Neural progenitor cell (in vitro differentiated cells): Measurements from ENCODE around the gene ADARB2.

Experiments
- EZH2 ChIP-seq: fragments of 200-600 bp; sonication (generic); IDR thresholded peaks from 2 replicates; pipeline ENCODE4 v1.6.1; 2017; ENCODE audit warnings: antibody characterized with exemption, mild to moderate bottlenecking, moderate library complexity
- TF ChIP-seq, protein P1 (sequence below): fragments of 200-600 bp; sonication (generic); IDR thresholded peaks from 2 replicates; pipeline ENCODE4 v1.5.1; 2017; ENCODE audit warnings: antibody characterized with exemption, mild to moderate bottlenecking

DNA sequence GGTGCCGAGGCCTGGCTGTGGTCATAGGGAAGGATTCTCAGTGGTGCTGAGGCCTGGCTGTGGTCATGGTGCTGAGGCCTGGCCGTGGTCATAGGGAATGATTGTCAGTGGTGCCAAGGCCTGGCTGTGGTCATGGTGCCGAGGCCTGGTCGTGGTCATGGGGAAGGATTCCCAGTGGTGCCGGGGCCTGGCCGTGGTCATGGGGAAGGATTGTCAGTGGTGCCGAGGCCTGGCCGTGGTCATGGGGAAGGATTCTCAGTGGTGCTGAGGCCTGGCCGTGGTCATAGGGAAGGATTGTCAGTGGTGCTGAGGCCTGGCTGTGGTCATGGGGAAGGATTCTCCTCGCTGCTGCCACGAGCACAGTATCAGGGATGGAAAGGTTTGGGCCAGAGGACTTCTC lies 327.3 kb downstream of the ADARB2 start:
- TF ChIP-seq EZH2, result no peak
- TF ChIP-seq, protein P1, sequence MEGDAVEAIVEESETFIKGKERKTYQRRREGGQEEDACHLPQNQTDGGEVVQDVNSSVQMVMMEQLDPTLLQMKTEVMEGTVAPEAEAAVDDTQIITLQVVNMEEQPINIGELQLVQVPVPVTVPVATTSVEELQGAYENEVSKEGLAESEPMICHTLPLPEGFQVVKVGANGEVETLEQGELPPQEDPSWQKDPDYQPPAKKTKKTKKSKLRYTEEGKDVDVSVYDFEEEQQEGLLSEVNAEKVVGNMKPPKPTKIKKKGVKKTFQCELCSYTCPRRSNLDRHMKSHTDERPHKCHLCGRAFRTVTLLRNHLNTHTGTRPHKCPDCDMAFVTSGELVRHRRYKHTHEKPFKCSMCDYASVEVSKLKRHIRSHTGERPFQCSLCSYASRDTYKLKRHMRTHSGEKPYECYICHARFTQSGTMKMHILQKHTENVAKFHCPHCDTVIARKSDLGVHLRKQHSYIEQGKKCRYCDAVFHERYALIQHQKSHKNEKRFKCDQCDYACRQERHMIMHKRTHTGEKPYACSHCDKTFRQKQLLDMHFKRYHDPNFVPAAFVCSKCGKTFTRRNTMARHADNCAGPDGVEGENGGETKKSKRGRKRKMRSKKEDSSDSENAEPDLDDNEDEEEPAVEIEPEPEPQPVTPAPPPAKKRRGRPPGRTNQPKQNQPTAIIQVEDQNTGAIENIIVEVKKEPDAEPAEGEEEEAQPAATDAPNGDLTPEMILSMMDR, result no peak
